Measurements from ENCODE around the gene RAB11FIP2. TPM values are rescaled to one million over a fixed set of nuclear protein-coding genes. Genes with fewer than 3 reads are reported as not detected.

Gene RAB11FIP2
- total RNA-seq, 2 experiments from 2014 or later: 15.5 to 17.9 TPM

DNA sequence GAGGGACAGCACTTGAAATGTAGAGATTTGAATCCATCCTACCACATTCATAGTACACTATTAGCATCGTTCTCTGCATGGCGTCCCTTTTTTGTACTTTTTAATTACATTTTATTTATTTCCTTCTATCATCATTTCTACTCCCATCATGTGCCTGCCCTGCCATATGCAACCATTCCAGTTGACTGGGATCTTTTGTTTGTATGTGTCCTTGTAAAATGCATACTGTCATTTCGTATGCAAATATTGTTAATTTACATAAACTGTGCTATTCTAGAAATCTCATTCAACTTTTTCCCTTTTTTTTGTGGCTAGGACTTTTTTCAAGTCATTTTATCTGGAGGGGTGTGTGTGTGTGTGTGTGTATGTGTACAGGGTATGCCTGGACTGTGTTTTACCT, 57.9 kb downstream of the RAB11FIP2 start:
- Mint-ChIP-seq H3K27me3 (peaks cover 5% of the 10 kb centered on the region), H3K27ac (no peak overlapping the region), H3K36me3 (ENCODE audit: low read depth) (no peaks in the 10 kb centered on the region), H3K4me1 (no peaks in the 10 kb centered on the region), H3K4me3 (no peak overlapping the region), H3K9me3 (peaks cover 1% of the 10 kb centered on the region)
- ChIA-PET POLR2A (no interaction called here), CTCF (no interaction called here)
- DNase-seq: no peak

- no peak for DNase-seq
- ChIA-PET CTCF (no interaction called here), POLR2A (no interaction called here)
- Mint-ChIP-seq H3K36me3 (ENCODE audit: low read depth) (no peaks in the 10 kb centered on the region), H3K4me1 (no peaks in the 10 kb centered on the region), H3K27me3 (peaks cover 12% of the 10 kb centered on the region), H3K9me3 (peaks cover 1% of the 10 kb centered on the region), H3K27ac (no peak overlapping the region), H3K4me3 (no peak overlapping the region)
Measured at GRCh38 chr10:117987244-117987909, 59.4 kb downstream of the RAB11FIP2 start.

DNA sequence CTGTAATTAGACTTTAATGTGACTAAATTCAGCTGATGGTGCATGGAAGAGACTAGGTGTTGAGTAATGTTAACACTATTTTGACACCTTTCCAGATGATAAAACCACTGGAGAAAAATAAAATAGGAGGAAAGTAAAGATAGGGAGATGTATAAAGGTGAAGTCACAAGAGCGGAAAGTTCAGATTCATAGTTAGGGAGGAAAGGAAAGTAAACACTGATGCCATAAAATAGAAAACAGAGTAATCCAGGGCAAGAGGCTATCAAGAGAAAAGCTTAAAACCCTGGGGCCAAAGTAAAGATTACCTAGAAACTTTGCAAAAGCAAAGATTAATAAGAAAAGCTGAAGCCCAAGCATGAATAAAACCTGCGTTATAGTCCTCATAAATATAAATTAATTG, 62.8 kb downstream of the RAB11FIP2 start:
- Mint-ChIP-seq H3K9me3 (peaks cover 1% of the 10 kb centered on the region), H3K27me3 (peaks cover 12% of the 10 kb centered on the region), H3K4me1 (no peaks in the 10 kb centered on the region), H3K27ac (no peak overlapping the region), H3K4me3 (no peak overlapping the region), H3K36me3 (ENCODE audit: low read depth) (no peaks in the 10 kb centered on the region)
- ChIA-PET CTCF (no interaction called here), POLR2A (no interaction called here)
- no peak for DNase-seq

GRCh38 chr10:117980755-117981702, 65.7 kb downstream of the RAB11FIP2 start:
- H3K9me3 Mint-ChIP-seq: no peaks in the 10 kb centered on the region
- no peak overlapping the region for H3K4me3 Mint-ChIP-seq
- H3K4me1 Mint-ChIP-seq: no peaks in the 10 kb centered on the region
- no peak overlapping the region for H3K27ac Mint-ChIP-seq
- no peak for DNase-seq
- CTCF ChIA-PET: no interaction called here
- H3K36me3 Mint-ChIP-seq (ENCODE audit: low read depth): no peaks in the 10 kb centered on the region
- POLR2A ChIA-PET: no interaction called here
- peaks cover 12% of the 10 kb centered on the region for H3K27me3 Mint-ChIP-seq

DNA sequence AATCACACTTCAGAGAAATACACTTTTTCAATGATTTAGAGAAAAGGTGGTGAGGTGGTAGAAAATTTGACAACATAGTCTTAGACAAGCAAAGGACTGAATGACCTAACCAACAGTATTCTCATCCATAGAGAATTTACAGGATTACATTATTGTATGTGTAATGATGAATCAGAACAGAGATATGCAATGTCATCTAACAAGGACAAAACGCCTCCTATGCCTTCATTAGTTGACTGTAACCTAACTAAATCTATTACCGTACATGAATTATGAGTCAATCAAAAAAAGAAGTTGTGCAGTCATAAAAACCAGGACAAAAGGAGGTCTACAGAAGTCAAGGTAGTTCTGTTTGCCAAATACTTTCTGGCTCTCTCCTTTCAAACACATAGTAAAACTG, 66.5 kb downstream of the RAB11FIP2 start:
- no peak overlapping the region for H3K27ac Mint-ChIP-seq
- no peak overlapping the region for H3K4me3 Mint-ChIP-seq
- no peaks in the 10 kb centered on the region for H3K4me1 Mint-ChIP-seq
- no peak for DNase-seq
- no peaks in the 10 kb centered on the region for H3K36me3 Mint-ChIP-seq (ENCODE audit: low read depth)
- peaks cover 12% of the 10 kb centered on the region for H3K27me3 Mint-ChIP-seq
- no peaks in the 10 kb centered on the region for H3K9me3 Mint-ChIP-seq
- CTCF ChIA-PET: no interaction called here
- POLR2A ChIA-PET: no interaction called here

- H3K4me1 Mint-ChIP-seq: no peaks in the 10 kb centered on the region
- ChIA-PET CTCF (no interaction called here), POLR2A (no interaction called here)
- peaks cover 2% of the 10 kb centered on the region for H3K27me3 Mint-ChIP-seq
- no peaks in the 10 kb centered on the region for H3K9me3 Mint-ChIP-seq
- no peak for DNase-seq
- no peaks in the 10 kb centered on the region for H3K36me3 Mint-ChIP-seq (ENCODE audit: low read depth)
- H3K27ac Mint-ChIP-seq: no peak overlapping the region
- H3K4me3 Mint-ChIP-seq: no peak overlapping the region
Measured at GRCh38 chr10:117972168-117972837, 74.4 kb downstream of the RAB11FIP2 start.

DNA sequence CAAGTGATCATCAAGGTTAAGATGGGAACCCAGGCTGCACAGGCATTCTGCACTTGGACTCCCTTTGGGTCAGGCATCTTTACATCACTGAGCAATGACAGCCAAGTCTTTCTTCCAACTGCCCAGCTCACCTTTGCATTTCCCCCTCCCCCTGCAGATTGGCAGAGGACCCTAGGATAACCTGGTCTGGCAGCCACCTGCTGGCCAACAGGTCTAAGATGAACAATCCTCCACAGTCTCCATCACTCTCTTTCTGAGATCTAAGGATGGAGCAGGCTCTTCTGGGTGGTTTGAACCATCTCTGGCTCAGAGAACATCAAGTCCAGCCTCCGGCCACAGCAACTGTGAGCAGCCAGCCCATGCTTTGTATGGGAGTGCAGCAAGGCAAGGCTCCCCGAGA, 75.8 kb downstream of the RAB11FIP2 start:
- DNase-seq: no peak
- Mint-ChIP-seq H3K27ac (no peak overlapping the region), H3K4me1 (no peaks in the 10 kb centered on the region), H3K27me3 (peaks cover 5% of the 10 kb centered on the region), H3K9me3 (no peaks in the 10 kb centered on the region), H3K4me3 (no peak overlapping the region), H3K36me3 (ENCODE audit: low read depth) (no peaks in the 10 kb centered on the region)
- ChIA-PET CTCF (no interaction called here), POLR2A (no interaction called here)

DNA sequence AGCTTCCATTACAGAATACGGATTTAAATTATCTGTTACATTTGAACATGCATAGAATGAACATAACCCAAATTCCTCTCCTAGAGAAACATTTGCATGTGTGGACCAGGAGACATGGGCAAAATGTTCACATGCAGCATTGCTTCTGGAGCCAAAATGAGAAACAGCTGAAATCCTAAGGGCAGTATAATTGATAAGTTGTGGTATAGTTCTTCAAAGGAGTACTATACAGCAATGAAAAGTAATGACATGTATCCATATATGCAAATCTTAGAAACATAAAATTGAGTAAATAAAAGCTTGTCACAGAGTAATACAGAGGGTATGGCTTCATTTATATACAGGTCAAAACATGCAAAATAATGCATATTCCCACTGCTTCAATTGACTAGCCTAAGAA, 77.1 kb downstream of the RAB11FIP2 start:
- no peak for DNase-seq
- CTCF ChIA-PET: no interaction called here
- no peak overlapping the region for H3K27ac Mint-ChIP-seq
- H3K27me3 Mint-ChIP-seq: peaks cover 5% of the 10 kb centered on the region
- no peak overlapping the region for H3K4me3 Mint-ChIP-seq
- no peaks in the 10 kb centered on the region for H3K9me3 Mint-ChIP-seq
- H3K36me3 Mint-ChIP-seq (ENCODE audit: low read depth): no peaks in the 10 kb centered on the region
- no peaks in the 10 kb centered on the region for H3K4me1 Mint-ChIP-seq
- POLR2A ChIA-PET: no interaction called here

DNA sequence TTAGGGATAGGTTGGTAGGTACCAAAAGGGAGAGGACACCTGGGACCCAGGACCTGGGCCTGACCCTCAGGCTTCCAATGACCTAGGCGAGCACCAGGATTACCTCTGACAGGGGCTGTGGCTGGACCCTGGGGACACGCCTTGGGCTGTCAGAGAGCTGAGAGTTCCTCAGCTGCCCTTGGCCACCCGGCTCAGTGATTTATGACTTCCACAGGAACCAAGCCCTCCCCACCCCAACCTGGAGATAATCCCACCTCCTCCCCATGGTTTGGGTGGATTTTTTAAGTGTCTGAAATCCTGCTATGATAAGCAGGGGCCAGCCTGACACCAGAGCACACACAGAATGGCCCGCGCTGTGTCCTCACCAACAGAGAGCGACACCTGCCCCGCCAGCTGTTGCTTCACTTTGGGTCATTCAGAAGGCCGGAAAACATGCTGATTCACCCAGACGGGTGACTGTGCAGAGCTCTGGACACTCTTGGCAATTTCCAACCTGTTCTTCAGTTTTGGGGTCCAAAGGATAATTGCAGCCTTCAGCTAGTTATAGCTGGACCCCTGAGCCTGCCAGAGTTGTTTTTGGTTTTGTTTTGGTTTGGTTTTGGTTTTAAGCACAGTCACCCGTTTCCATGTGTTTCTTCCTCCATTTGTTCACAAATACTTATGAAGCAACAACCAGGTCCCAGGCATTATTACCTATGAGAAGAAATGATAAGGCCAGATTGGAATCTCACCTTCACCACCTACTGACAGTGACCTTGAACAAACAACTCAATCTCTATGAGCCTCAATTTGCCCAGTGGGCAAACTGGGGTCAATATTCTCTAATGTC, 78.2 kb downstream of the RAB11FIP2 start:
- POLR2A ChIA-PET: no interaction called here
- DNase-seq: no peak
- Mint-ChIP-seq H3K4me3 (no peak overlapping the region), H3K27ac (no peak overlapping the region), H3K36me3 (ENCODE audit: low read depth) (no peaks in the 10 kb centered on the region), H3K9me3 (no peaks in the 10 kb centered on the region), H3K27me3 (peaks cover 11% of the 10 kb centered on the region), H3K4me1 (no peaks in the 10 kb centered on the region)
- CTCF ChIA-PET: no interaction called here

GRCh38 chr10:117967149-117967650, 79.5 kb downstream of the RAB11FIP2 start:
- Mint-ChIP-seq H3K9me3 (no peaks in the 10 kb centered on the region), H3K36me3 (ENCODE audit: low read depth) (no peaks in the 10 kb centered on the region), H3K4me1 (no peaks in the 10 kb centered on the region), H3K4me3 (no peak overlapping the region), H3K27me3 (peaks cover 15% of the 10 kb centered on the region), H3K27ac (no peak overlapping the region)
- DNase-seq: no peak
- POLR2A ChIA-PET: no interaction called here
- CTCF ChIA-PET: no interaction called here

DNA sequence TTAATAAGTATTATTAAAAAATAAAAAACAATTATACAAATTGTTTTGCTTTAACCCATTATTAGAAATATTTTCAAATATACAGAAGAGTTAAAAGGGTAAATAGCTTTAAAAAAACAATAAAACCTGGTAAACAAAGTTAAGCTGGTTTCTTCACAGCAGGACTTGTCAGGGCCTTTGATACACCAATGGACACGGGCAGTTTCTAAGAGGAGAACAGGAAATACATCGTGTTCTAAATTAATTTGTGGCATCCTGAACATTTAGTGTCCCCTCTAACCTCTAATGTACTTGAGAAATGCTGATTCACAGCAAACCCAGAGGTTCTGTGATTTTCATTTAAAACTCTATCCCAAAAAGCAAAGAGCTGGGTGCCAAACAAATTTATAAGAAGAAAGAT, 80.8 kb downstream of the RAB11FIP2 start:
- no peaks in the 10 kb centered on the region for H3K36me3 Mint-ChIP-seq (ENCODE audit: low read depth)
- ChIA-PET POLR2A (no interaction called here), CTCF (no interaction called here)
- H3K4me1 Mint-ChIP-seq: no peaks in the 10 kb centered on the region
- peaks cover 21% of the 10 kb centered on the region for H3K27me3 Mint-ChIP-seq
- no peak for DNase-seq
- no peaks in the 10 kb centered on the region for H3K9me3 Mint-ChIP-seq
- no peak overlapping the region for H3K27ac Mint-ChIP-seq
- no peak overlapping the region for H3K4me3 Mint-ChIP-seq

- no peak overlapping the region for H3K27ac Mint-ChIP-seq
- ChIA-PET CTCF (no interaction called here), POLR2A (no interaction called here)
- H3K9me3 Mint-ChIP-seq: no peaks in the 10 kb centered on the region
- no peaks in the 10 kb centered on the region for H3K36me3 Mint-ChIP-seq (ENCODE audit: low read depth)
- DNase-seq: no peak
- H3K27me3 Mint-ChIP-seq: peaks cover 24% of the 10 kb centered on the region
- H3K4me1 Mint-ChIP-seq: no peaks in the 10 kb centered on the region
- no peak overlapping the region for H3K4me3 Mint-ChIP-seq
Measured at GRCh38 chr10:117964536-117964935, 82.2 kb downstream of the RAB11FIP2 start.

Measured in activated CD4-positive, alpha-beta T cell treated with anti-CD3 and anti-CD28 coated beads, Interleukin-2, amount 10 ng/mL, durations not matched to agents 7 days and 5 days (primary cell).